ENCODE measurements around the gene CUX1. TPM values are rescaled to one million over a fixed set of nuclear protein-coding genes. Genes with fewer than 3 reads are reported as not detected.

The CUX1 gene
- total and polyA plus RNA-seq, 2 of the 13 experiments (the other 11 are each of a cell fraction or from before 2014, with no cell fraction given), result 13.7 to 14.9 TPM

DNA sequence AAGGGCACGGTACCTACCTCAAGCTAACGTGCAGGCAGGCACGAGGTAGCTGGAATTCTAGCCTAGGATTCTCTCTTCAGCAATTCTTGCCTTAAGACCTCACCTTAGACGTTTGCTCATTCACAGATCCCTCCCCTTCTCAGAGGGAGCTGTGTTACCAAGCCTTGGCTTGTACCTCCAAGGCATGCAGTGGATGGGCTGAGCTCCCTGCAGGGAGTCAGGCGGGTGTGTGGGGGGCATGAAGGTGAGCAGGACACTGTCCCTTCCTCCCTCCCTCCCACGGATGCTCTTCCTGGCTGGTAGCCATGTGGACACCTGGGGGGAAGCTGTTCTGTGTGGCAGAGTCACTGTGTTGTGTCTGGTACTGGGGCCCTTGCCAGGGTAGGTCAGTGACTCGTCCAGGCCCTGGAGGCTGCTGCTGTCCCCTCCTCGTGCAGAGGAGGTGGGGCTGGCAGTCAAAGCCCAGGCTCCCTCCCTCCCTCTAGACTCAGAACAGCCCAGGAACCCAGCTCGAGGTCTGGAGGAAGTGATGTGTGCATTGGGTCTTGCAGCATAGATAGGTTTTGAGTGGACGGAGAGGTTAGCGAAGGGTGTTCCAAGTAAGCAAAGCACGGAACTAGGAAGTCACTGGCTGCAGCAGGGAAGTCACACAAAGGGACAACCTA lies 247.1 kb downstream of the CUX1 start:
- H3K4me2 ChIP-seq (ENCODE audit: low read depth, low read length), result no peak overlapping the region
- no peak overlapping the region for H3K9ac ChIP-seq (ENCODE audit: insufficient read depth, low read depth, low read length)
- peaks cover 10% of the 10 kb centered on the region; the same call in 1 of the 2 replicates for H3K4me1 ChIP-seq (ENCODE audit: insufficient read depth, low read length)
- no peaks in the 10 kb centered on the region for H4K20me1 ChIP-seq (ENCODE audit: insufficient read depth, low read length)
- no TSS peak for BruUV-seq (replicated peaks)
- ATAC-seq (peak; percentile 62), DNase-seq (ENCODE audit: low spot score) (no peak), FAIRE-seq (no peak)
- no peak overlapping the region for H3K27ac ChIP-seq (ENCODE audit: extremely low read length, insufficient read depth, low read length)
- intact Hi-C loops (cut with micrococcal nuclease; ENCODE audit: unreplicated experiment) (no loop called here), in situ Hi-C loops (cut with HindIII; ENCODE audit: extremely low pct_ligation_motif_present, low pct_unique_long_range_greater_than_20kb) (no loop called here)
- H3K36me3 ChIP-seq (replicated peaks in 1 of 2; ENCODE audit: control insufficient read depth in 1 of 2, insufficient read depth in 2 of 2, low read length in 2 of 2), result peaks cover 0 to 8% of the 10 kb centered on the region in 2 experiments; a peak in 1 of 5 replicates
- no peaks in the 10 kb centered on the region for H3K79me2 ChIP-seq (ENCODE audit: insufficient read depth, low read length)
- WGBS (ENCODE audit: low lambda C conversion rate), result 85% methylated on average over 9 of the region's 12 CpGs
- ChIA-PET POLR2A (no interaction called here), CTCF (ENCODE audit: low intra/inter-chr PET ratio, low total read pairs) (no interaction called here)
- TF ChIP-seq SNAPC2 (CRISPR knock-in tag; IDR thresholded peaks at IDR 0.05) (no peak), FOSL2 (CRISPR knock-in tag; IDR thresholded peaks at IDR 0.05) (peak; percentile 16; the same call in 1 of the 2 replicates)
- H2AFZ ChIP-seq (ENCODE audit: low read length), result no peak overlapping the region
- no peaks in the 10 kb centered on the region for H3K9me3 ChIP-seq (ENCODE audit: low read length)
- H3K27me3 ChIP-seq (ENCODE audit: control insufficient read depth in 1 of 2, insufficient read depth in 2 of 2, low read length in 2 of 2), result no peaks in the 10 kb centered on the region
- H3K4me3 ChIP-seq (replicated peaks in 1 of 3; ENCODE audit: insufficient read depth in 1 of 3, low read depth in 2 of 3, low read length in 3 of 3), result no peak overlapping the region

DNA sequence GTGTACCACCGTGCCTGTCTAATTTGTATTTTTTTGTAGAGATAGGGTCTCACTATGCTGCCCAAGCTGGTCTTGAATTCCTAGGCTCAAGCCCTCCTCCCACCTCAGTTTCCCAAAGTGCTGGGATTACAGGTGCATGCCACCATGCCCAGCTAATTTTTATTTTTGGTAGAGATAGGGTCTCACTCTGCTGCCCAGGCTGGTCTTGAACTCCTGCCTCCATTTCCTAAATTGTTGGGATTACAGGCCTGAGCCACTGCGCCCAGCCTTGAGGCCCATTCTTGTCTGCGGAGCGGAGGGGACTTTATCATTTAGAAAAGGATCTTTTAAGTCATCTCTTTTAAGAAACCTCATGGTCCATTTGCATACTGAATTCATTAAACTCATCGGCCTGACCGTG lies 247.8 kb downstream of the CUX1 start:
- Histone ChIP-seq H3K4me1 (ENCODE audit: insufficient read depth, low read length) (peaks cover 10% of the 10 kb centered on the region; the same call in 1 of the 2 replicates), H3K27me3 (ENCODE audit: control insufficient read depth in 1 of 2, insufficient read depth in 2 of 2, low read length in 2 of 2) (no peaks in the 10 kb centered on the region), H3K27ac (ENCODE audit: extremely low read length, insufficient read depth, low read length) (no peak overlapping the region), H3K4me2 (ENCODE audit: low read depth, low read length) (no peak overlapping the region), H2AFZ (ENCODE audit: low read length) (no peak overlapping the region), H3K9ac (ENCODE audit: insufficient read depth, low read depth, low read length) (no peak overlapping the region), H3K79me2 (ENCODE audit: insufficient read depth, low read length) (no peaks in the 10 kb centered on the region), H3K4me3 (replicated peaks in 1 of 3; ENCODE audit: insufficient read depth in 1 of 3, low read depth in 2 of 3, low read length in 3 of 3) (no peak overlapping the region), H3K9me3 (ENCODE audit: low read length) (no peaks in the 10 kb centered on the region), H4K20me1 (ENCODE audit: insufficient read depth, low read length) (no peaks in the 10 kb centered on the region), H3K36me3 (replicated peaks in 1 of 2; ENCODE audit: control insufficient read depth in 1 of 2, insufficient read depth in 2 of 2, low read length in 2 of 2) (peaks cover 0 to 11% of the 10 kb centered on the region in 2 experiments; a peak in 2 of 5 replicates)
- in situ Hi-C loops (cut with HindIII; ENCODE audit: extremely low pct_ligation_motif_present, low pct_unique_long_range_greater_than_20kb), result no loop called here
- no peak for FAIRE-seq
- no peak for ATAC-seq
- BruUV-seq (replicated peaks), result no TSS peak
- CTCF ChIA-PET (ENCODE audit: low intra/inter-chr PET ratio, low total read pairs), result no interaction called here
- POLR2A ChIA-PET, result no interaction called here
- no peak for TF ChIP-seq ZNF782 (CRISPR knock-in tag; IDR thresholded peaks at IDR 0.05; ENCODE audit: borderline replicate concordance)
- TF ChIP-seq, protein P1, sequence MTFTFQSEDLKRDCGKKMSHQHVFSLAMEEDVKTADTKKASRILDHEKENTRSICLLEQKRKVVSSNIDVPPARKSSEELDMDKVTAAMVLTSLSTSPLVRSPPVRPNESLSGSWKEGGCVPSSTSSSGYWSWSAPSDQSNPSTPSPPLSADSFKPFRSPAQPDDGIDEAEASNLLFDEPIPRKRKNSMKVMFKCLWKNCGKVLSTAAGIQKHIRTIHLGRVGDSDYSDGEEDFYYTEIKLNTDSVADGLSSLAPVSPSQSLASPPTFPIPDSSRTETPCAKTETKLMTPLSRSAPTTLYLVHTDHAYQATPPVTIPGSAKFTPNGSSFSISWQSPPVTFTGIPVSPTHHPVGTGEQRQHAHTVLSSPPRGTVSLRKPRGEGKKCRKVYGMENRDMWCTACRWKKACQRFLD (CRISPR knock-in tag; IDR thresholded peaks at IDR 0.05; ENCODE audit: borderline replicate concordance), result no peak
- WGBS (ENCODE audit: low lambda C conversion rate), result 97% methylated on average over 6 of the region's 6 CpGs
- intact Hi-C loops (cut with micrococcal nuclease; ENCODE audit: unreplicated experiment), result no loop called here
- DNase-seq (ENCODE audit: low spot score), result no peak
